ENCODE measurements around the gene PARD3B. TPM values are rescaled to one million over a fixed set of nuclear protein-coding genes. Genes with fewer than 3 reads are reported as not detected.

The PARD3B gene
- total RNA-seq, 1 experiment from 2014 or later = 6.4 TPM

DNA sequence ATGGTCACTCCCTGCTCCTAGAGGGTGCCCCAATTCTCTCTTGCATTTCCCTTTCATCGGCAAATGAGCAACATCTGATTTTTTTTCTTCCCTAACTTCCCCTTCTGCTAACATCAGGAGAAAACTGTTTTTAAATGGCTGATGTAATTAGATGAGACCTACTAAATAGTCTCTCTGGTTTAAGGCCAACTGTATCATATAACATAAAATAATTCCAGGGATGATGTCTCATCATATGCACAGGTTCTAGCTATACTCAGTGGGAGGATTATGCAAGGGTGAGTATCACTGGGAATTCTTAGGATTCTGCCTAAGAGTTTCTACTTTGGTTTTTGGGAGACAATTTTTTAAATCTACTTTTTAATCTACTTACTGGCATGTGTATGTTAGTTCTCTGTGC, 193.4 kb downstream of the PARD3B start:
- no peaks in the 10 kb centered on the region for H3K23me2 ChIP-seq (ENCODE audit: insufficient read length, low read depth, low read length, poor library complexity, severe bottlenecking)
- H3K9me3 Mint-ChIP-seq = peaks cover 5 to 6% of the 10 kb centered on the region in 2 experiments; a peak in 3 of 5 replicates
- H4K20me1 ChIP-seq (ENCODE audit: control insufficient read depth, insufficient read depth, insufficient read length) = no peaks in the 10 kb centered on the region

More for the DNA sequence above, 193.4 kb downstream of the PARD3B start:
- Histone ChIP-seq H3K4me2 (ENCODE audit: insufficient read depth, insufficient read length, low read length) (no peak overlapping the region), H2BK15ac (ENCODE audit: low read depth, low read length) (no peak overlapping the region), H4K91ac (ENCODE audit: insufficient read length, low read depth, low read length) (no peak overlapping the region), H2AFZ (ENCODE audit: low read length) (no peak overlapping the region), H4K8ac (replicated peaks; ENCODE audit: insufficient read length, low read depth, low read length) (no peak overlapping the region), H3T11ph (ENCODE audit: low read length) (no peak overlapping the region), H2BK20ac (ENCODE audit: low read depth, low read length, poor library complexity, severe bottlenecking) (no peak overlapping the region), H3K4me1 (ENCODE audit: insufficient read depth, low read length) (no peaks in the 10 kb centered on the region), H3K56ac (ENCODE audit: insufficient read length, low read depth, low read length) (no peak overlapping the region), H3K9me3 (ENCODE audit: control insufficient read depth, low read depth, low read length) (no peaks in the 10 kb centered on the region), H2AK5ac (ENCODE audit: insufficient read length, low read length) (no peak overlapping the region), H3K4ac (ENCODE audit: low read depth, low read length) (no peak overlapping the region), H3K27ac (ENCODE audit: insufficient read length, low read depth, low read length) (no peak overlapping the region), H2BK5ac (ENCODE audit: insufficient read length, low read length) (no peak overlapping the region), H3K23ac (ENCODE audit: insufficient read length, low read depth, low read length) (no peak overlapping the region), H4K5ac (ENCODE audit: insufficient read length, low read depth, low read length) (no peak overlapping the region), H2BK12ac (ENCODE audit: insufficient read length, low read depth, low read length) (no peak overlapping the region), H3K79me2 (ENCODE audit: insufficient read depth, low read length) (no peaks in the 10 kb centered on the region), H2BK120ac (ENCODE audit: low read depth, low read length, poor library complexity, severe bottlenecking) (no peak overlapping the region), H3K27me3 (ENCODE audit: insufficient read depth, low read length) (no peaks in the 10 kb centered on the region), H3K18ac (ENCODE audit: insufficient read length, low read depth, low read length) (no peak overlapping the region), H3K14ac (ENCODE audit: insufficient read depth, low read length) (no peak overlapping the region), H3K79me1 (ENCODE audit: insufficient read depth, low read depth, low read length, poor library complexity, severe bottlenecking) (no peaks in the 10 kb centered on the region), H3K9ac (ENCODE audit: extremely low read depth, insufficient read length, low read length) (no peak overlapping the region)
- Mint-ChIP-seq H3K4me3 (no peak overlapping the region), H3K36me3 (ENCODE audit: insufficient read depth in 1 of 3, low read depth in 3 of 3) (peaks cover 0 to 3% (median 0%) of the 10 kb centered on the region in 3 experiments; a peak in 3 of 7 replicates), H3K27me3 (ENCODE audit: low read depth) (no peaks in the 10 kb centered on the region), H3K4me1 (peaks cover 4 to 6% of the 10 kb centered on the region in 2 experiments; a peak in 2 of 4 replicates), H3K27ac (no peak overlapping the region; a peak in 1 of 7 replicates)
- TF ChIP-seq, protein P1, sequence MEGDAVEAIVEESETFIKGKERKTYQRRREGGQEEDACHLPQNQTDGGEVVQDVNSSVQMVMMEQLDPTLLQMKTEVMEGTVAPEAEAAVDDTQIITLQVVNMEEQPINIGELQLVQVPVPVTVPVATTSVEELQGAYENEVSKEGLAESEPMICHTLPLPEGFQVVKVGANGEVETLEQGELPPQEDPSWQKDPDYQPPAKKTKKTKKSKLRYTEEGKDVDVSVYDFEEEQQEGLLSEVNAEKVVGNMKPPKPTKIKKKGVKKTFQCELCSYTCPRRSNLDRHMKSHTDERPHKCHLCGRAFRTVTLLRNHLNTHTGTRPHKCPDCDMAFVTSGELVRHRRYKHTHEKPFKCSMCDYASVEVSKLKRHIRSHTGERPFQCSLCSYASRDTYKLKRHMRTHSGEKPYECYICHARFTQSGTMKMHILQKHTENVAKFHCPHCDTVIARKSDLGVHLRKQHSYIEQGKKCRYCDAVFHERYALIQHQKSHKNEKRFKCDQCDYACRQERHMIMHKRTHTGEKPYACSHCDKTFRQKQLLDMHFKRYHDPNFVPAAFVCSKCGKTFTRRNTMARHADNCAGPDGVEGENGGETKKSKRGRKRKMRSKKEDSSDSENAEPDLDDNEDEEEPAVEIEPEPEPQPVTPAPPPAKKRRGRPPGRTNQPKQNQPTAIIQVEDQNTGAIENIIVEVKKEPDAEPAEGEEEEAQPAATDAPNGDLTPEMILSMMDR (conservative IDR thresholded peaks at IDR 0.05) = no peak
- WGBS (ENCODE audit: extremely low coverage, insufficient read length, low lambda C conversion rate) = no CpG with 5 or more reads among the region's 1 CpG
- no peak for DNase-seq

All from H9 (cell line).